Middle frontal gyrus (tissue), 1 donor: Measurements from ENCODE around the gene TMA7.
"Not testable (repeated sequence)": the region's sequence is repeated elsewhere in the genome, so short reads cannot be mapped to it uniquely, and the experiment has no call there.

Source experiments
- DNase-seq: peaks from one replicate; pipeline ENCODE4 v3.0.0-alpha.2; 2015; ENCODE audit warnings: low spot score; ENCODE audit errors: extremely low spot score

TMA7 gene

GRCh38 chr3:48435774-48436476, 4.1 kb upstream of the TMA7 start:
- DNase-seq = peak; percentile 89

- no peak for DNase-seq
Measured at GRCh38 chr3:48436477-48436787, 3.6 kb upstream of the TMA7 start.

- no peak for DNase-seq
Measured at GRCh38 chr3:48436855-48437254, 3.2 kb upstream of the TMA7 start.

- DNase-seq = no peak
Measured at GRCh38 chr3:48437812-48438211, 2.2 kb upstream of the TMA7 start.

GRCh38 chr3:48440590-48440958, 517 bp downstream of the TMA7 start:
- no peak for DNase-seq

- DNase-seq = no peak
Measured at GRCh38 chr3:48441940-48442339, 1.9 kb downstream of the TMA7 start.

GRCh38 chr3:48445277-48445882, 5.3 kb downstream of the TMA7 start:
- no peak for DNase-seq

GRCh38 chr3:48446043-48446424, 6.0 kb downstream of the TMA7 start:
- DNase-seq = no peak

- peak; percentile 82 for DNase-seq
Measured at GRCh38 chr3:48446425-48447193, 6.6 kb downstream of the TMA7 start, which contains the start of gene ATRIP. Gene ATRIP (plus strand): TSS chr3:48446737. CDS start chr3:48446846, 109 bp downstream.

- DNase-seq = no peak
Measured at GRCh38 chr3:48451270-48451669, 11.2 kb downstream of the TMA7 start.

- DNase-seq = no peak
Measured at GRCh38 chr3:48456456-48456855, 16.4 kb downstream of the TMA7 start.

GRCh38 chr3:48459331-48459730, 19.3 kb downstream of the TMA7 start:
- DNase-seq = no peak

GRCh38 chr3:48459773-48460516, 19.9 kb downstream of the TMA7 start:
- no peak for DNase-seq

- no peak for DNase-seq
Measured at GRCh38 chr3:48460517-48460902, 20.5 kb downstream of the TMA7 start.

GRCh38 chr3:48461767-48462166, 21.7 kb downstream of the TMA7 start:
- DNase-seq = not testable (repeated sequence)

- no peak for DNase-seq
Measured at GRCh38 chr3:48463703-48464102, 23.6 kb downstream of the TMA7 start.

GRCh38 chr3:48464713-48465221, 24.7 kb downstream of the TMA7 start:
- no peak for DNase-seq

- DNase-seq = no peak
Measured at GRCh38 chr3:48465237-48465530, 25.1 kb downstream of the TMA7 start.

- DNase-seq = peak; percentile 95
Measured at GRCh38 chr3:48465531-48466378, 25.7 kb downstream of the TMA7 start.

GRCh38 chr3:48466386-48467109, 26.5 kb downstream of the TMA7 start:
- DNase-seq = no peak
